Measurements from ENCODE around the gene RASA1. TPM values are rescaled to one million over a fixed set of nuclear protein-coding genes. Genes with fewer than 3 reads are reported as not detected.

Gene RASA1
- total RNA-seq, 4 donors from 2014 or later: 25.9 to 59.9 (median 46.3) TPM

DNA sequence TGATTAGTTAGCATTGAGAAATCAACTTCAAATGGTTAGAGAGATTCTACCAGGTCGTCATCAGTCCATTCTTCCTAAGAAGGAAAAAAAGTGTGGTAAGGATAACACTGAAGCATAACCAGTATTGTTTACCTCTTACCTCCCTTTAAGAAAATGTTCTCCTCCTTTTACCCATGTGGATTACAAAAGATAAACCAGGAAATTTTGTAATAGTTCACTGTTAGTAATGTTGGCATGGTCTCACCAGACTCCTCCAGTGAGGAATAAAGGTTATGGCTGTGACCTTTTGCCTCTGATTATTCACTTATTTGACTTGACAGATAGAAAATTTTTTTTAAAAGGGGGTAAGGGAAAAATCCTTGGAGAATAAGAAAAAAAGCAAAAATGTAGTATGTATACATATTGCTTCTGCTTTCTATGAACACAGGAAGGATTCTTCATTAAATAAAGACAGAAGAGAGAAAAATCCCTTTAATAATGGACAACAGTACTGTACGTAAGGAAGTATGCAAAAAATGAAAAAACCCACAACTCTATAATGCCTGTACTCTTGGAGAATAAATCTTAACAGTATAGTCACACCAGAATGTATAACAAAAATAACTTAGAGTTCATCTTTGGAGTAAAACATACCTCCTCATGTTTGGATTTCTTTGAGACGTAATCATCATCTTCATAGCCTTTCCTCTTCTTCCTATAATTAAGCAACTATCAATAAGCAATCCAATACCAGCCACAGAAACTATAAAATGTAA lies 126.9 kb downstream of the RASA1 start:
- Histone ChIP-seq H3K36me3 (no peaks in the 10 kb centered on the region), H3K4me3 (no peak overlapping the region), H3K9me3 (no peaks in the 10 kb centered on the region), H3K27ac (no peak overlapping the region), H3K4me1 (no peaks in the 10 kb centered on the region), H3K27me3 (no peaks in the 10 kb centered on the region)
- DNase-seq: no peak
- intact Hi-C loops (cut with DNase I; ENCODE audit: low total_unique reads): no loop called here
- no peak for TF ChIP-seq POLR2A (IDR thresholded peaks at IDR 0.05)
- TF ChIP-seq, protein P1, sequence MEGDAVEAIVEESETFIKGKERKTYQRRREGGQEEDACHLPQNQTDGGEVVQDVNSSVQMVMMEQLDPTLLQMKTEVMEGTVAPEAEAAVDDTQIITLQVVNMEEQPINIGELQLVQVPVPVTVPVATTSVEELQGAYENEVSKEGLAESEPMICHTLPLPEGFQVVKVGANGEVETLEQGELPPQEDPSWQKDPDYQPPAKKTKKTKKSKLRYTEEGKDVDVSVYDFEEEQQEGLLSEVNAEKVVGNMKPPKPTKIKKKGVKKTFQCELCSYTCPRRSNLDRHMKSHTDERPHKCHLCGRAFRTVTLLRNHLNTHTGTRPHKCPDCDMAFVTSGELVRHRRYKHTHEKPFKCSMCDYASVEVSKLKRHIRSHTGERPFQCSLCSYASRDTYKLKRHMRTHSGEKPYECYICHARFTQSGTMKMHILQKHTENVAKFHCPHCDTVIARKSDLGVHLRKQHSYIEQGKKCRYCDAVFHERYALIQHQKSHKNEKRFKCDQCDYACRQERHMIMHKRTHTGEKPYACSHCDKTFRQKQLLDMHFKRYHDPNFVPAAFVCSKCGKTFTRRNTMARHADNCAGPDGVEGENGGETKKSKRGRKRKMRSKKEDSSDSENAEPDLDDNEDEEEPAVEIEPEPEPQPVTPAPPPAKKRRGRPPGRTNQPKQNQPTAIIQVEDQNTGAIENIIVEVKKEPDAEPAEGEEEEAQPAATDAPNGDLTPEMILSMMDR (IDR thresholded peaks at IDR 0.05): no peak

DNA sequence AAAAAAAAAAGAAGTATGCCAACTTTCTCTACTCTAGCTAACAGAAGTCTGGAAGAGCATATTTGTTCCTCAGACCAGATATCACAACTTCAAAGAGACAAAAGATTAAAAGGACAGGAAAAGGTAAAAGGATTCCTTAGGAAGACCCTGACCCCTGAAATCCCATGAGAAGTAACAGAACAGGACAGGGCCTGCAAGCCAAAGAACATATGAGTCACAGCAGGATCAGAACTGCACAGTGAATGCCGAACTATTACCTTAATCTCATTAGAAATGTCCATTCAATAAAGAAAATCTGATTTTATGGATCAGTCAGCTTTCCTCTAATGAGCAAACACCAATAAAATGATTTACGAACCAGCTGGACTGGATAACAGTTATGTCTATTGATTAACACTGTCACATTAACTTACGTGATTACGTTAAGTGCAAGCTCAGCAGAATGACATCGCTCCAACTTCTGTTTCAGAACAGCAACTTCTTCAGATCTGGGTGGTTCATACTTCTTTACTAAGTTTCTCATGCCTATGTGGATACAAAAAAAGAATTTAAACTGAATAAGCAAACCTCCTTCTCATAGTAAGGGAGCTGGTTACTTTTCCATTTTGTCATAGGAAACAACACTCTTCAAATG lies 131.4 kb downstream of the RASA1 start:
- TF ChIP-seq, protein P1 (IDR thresholded peaks at IDR 0.05): no peak
- no peaks in the 10 kb centered on the region for H3K36me3 ChIP-seq
- H3K27ac ChIP-seq: no peak overlapping the region
- H3K9me3 ChIP-seq: no peaks in the 10 kb centered on the region
- no peaks in the 10 kb centered on the region for H3K4me1 ChIP-seq
- H3K4me3 ChIP-seq: no peak overlapping the region
- no peaks in the 10 kb centered on the region for H3K27me3 ChIP-seq
- no peak for DNase-seq
- intact Hi-C loops (cut with DNase I; ENCODE audit: low total_unique reads): no loop called here

DNA sequence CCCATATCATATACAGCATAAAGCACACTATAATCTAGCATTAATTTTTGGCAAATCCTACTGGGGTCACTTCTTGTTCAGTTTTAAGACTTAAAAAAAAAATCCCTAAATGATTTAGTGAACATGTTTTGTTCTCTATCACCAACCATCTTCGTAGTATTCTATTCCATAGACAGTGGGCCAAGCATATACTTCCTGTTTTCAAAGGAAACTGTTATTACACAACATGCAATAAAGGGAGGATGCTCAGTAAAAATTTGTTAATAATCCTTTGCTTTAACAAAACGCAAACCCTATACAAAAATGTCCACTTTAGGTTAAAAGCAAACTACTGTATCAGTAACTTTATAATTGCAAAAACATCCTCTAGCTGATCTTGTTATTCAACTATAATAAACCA lies 132.0 kb downstream of the RASA1 start:
- Histone ChIP-seq H3K4me3 (no peak overlapping the region), H3K27ac (no peak overlapping the region), H3K36me3 (no peaks in the 10 kb centered on the region), H3K9me3 (no peaks in the 10 kb centered on the region), H3K4me1 (no peaks in the 10 kb centered on the region), H3K27me3 (no peaks in the 10 kb centered on the region)
- DNase-seq: no peak
- intact Hi-C loops (cut with DNase I; ENCODE audit: low total_unique reads): no loop called here
- TF ChIP-seq POLR2A (IDR thresholded peaks at IDR 0.05): no peak
- TF ChIP-seq, protein P1 (IDR thresholded peaks at IDR 0.05): no peak

DNA sequence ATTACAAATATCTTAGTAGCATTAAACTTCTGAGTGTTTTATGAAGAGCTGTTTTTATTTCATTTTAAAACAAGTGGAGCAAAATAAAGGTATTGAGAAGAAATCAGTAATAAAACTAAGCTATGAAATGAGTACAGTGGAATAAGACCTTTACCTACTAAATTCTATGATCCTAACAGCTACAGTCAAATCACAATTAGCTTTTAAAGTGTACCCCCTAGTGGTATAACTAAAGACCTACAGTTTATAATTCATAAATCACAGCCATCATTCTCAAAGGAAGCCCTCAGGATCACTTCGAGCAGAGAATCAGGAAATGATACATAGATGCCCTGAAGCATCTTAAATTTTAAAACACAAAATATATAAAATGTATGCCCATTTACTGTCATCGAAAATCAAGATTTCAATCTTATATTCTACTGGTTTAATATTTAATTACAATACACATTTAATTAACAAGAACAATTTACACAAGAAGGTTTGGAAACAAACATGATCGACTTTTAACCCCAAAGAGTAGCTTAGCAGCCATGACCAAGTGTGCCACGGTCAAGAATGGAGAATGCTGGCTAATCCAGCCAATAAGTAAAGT lies 132.7 kb downstream of the RASA1 start:
- Histone ChIP-seq H3K27me3 (no peaks in the 10 kb centered on the region), H3K4me3 (no peak overlapping the region), H3K9me3 (no peaks in the 10 kb centered on the region), H3K27ac (no peak overlapping the region), H3K36me3 (no peaks in the 10 kb centered on the region), H3K4me1 (no peaks in the 10 kb centered on the region)
- no peak for TF ChIP-seq POLR2A (IDR thresholded peaks at IDR 0.05)
- TF ChIP-seq, protein P1 (IDR thresholded peaks at IDR 0.05): peak; percentile 43 to 63 (median 48)
- no peak for DNase-seq
- intact Hi-C loops (cut with DNase I; ENCODE audit: low total_unique reads): no loop called here

DNA sequence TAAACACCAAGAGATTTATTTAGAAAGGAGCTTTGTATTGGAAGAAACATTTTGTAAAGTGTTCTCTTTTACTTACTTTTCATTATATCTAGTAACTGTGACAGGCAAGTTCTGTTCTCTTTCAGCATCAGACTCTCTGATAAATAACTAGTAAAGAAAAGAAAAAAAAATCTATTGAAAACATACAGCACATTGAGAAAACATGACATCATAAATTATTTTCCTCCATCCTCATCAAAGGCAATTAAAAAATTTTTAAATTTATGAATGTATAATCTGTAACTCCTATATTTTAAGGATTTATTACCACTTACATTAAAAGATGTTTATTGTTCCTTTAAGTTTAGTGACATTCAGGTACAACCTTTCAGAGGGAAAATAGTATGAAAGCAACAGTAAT lies 133.9 kb downstream of the RASA1 start:
- DNase-seq: no peak
- no peaks in the 10 kb centered on the region for H3K4me1 ChIP-seq
- TF ChIP-seq, protein P1 (IDR thresholded peaks at IDR 0.05): no peak
- TF ChIP-seq POLR2A (IDR thresholded peaks at IDR 0.05): no peak
- intact Hi-C loops (cut with DNase I; ENCODE audit: low total_unique reads): no loop called here
- H3K27ac ChIP-seq: no peak overlapping the region
- H3K36me3 ChIP-seq: no peaks in the 10 kb centered on the region
- no peaks in the 10 kb centered on the region for H3K9me3 ChIP-seq
- no peak overlapping the region for H3K4me3 ChIP-seq
- H3K27me3 ChIP-seq: no peaks in the 10 kb centered on the region
